GM18498 (cell line): Measurements from ENCODE around the gene MRPS14.
"Not testable (repeated sequence)": the region's sequence is repeated elsewhere in the genome, so short reads cannot be mapped to it uniquely, and the experiment has no call there.

Source experiments
- ATAC-seq: cut with Tn5 transposase; IDR thresholded peaks from one replicate; pipeline ENCODE4 v1.9.1; 2021; ENCODE audit warnings: mild to moderate bottlenecking, moderate library complexity; ENCODE audit not compliant: unreplicated experiment

Gene MRPS14

GRCh38 chr1:175024773-175025172 is 1.5 kb upstream of the MRPS14 start:
- ATAC-seq: no peak

- ATAC-seq: not testable (repeated sequence)
Measured at GRCh38 chr1:175023922-175024242, 657 bp upstream of the MRPS14 start.

- ATAC-seq: no peak
Measured at GRCh38 chr1:175019524-175019923, 3.7 kb downstream of the MRPS14 start.

GRCh38 chr1:175015243-175015642 is 8.0 kb downstream of the MRPS14 start:
- ATAC-seq: no peak

GRCh38 chr1:175013445-175013844 is 9.8 kb downstream of the MRPS14 start:
- no peak for ATAC-seq

- no peak for ATAC-seq
Measured at GRCh38 chr1:175009532-175009931, 13.7 kb downstream of the MRPS14 start.

- ATAC-seq: no peak
Measured at GRCh38 chr1:175005085-175005783, 18.0 kb downstream of the MRPS14 start.

GRCh38 chr1:175003521-175003920 is 19.7 kb downstream of the MRPS14 start:
- ATAC-seq: no peak

GRCh38 chr1:175002910-175003517 is 20.2 kb downstream of the MRPS14 start:
- ATAC-seq: no peak

GRCh38 chr1:175000697-175001187 is 22.5 kb downstream of the MRPS14 start:
- ATAC-seq: no peak

GRCh38 chr1:174999936-175000696 is 23.1 kb downstream of the MRPS14 start, which contains the start of gene CACYBP:
Gene CACYBP, plus strand, starts transcription at chr1:174999947. Its CDS starts 234 bp downstream, at chr1:175000181.
- peak; percentile 4 for ATAC-seq

GRCh38 chr1:174999216-174999935 is 23.8 kb downstream of the MRPS14 start:
- ATAC-seq: peak; percentile 81

- ATAC-seq: peak; percentile 2
Measured at GRCh38 chr1:174998569-174999215, 24.5 kb downstream of the MRPS14 start.

GRCh38 chr1:174997041-174997440 is 26.2 kb downstream of the MRPS14 start:
- ATAC-seq: no peak

GRCh38 chr1:174996476-174996875 is 26.7 kb downstream of the MRPS14 start:
- no peak for ATAC-seq

- no peak for ATAC-seq
Measured at GRCh38 chr1:174995916-174996315, 27.3 kb downstream of the MRPS14 start.

GRCh38 chr1:174995121-174995520 is 28.1 kb downstream of the MRPS14 start:
- ATAC-seq: no peak

GRCh38 chr1:174991473-174991872 is 31.8 kb downstream of the MRPS14 start:
- no peak for ATAC-seq

GRCh38 chr1:174990382-174990999 is 32.7 kb downstream of the MRPS14 start:
- ATAC-seq: peak; percentile 44

- no peak for ATAC-seq
Measured at GRCh38 chr1:174989536-174990220, 33.5 kb downstream of the MRPS14 start.
